ENCODE results near the gene GAB2.

GRCh38 chr11:78190374-78190773 lies 227.2 kb downstream of the GAB2 start:
- TF ChIP-seq, protein P1, sequence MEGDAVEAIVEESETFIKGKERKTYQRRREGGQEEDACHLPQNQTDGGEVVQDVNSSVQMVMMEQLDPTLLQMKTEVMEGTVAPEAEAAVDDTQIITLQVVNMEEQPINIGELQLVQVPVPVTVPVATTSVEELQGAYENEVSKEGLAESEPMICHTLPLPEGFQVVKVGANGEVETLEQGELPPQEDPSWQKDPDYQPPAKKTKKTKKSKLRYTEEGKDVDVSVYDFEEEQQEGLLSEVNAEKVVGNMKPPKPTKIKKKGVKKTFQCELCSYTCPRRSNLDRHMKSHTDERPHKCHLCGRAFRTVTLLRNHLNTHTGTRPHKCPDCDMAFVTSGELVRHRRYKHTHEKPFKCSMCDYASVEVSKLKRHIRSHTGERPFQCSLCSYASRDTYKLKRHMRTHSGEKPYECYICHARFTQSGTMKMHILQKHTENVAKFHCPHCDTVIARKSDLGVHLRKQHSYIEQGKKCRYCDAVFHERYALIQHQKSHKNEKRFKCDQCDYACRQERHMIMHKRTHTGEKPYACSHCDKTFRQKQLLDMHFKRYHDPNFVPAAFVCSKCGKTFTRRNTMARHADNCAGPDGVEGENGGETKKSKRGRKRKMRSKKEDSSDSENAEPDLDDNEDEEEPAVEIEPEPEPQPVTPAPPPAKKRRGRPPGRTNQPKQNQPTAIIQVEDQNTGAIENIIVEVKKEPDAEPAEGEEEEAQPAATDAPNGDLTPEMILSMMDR (IDR thresholded peaks at IDR 0.05), result no peak
- no peak for TF ChIP-seq POLR2A (IDR thresholded peaks at IDR 0.05)
